NOMO-1 treated with dmso at 0.1 percent for 144 hours (cell line): ENCODE results near the gene BRWD1.
"Not testable (repeated sequence)": the region's sequence is repeated elsewhere in the genome, so short reads cannot be mapped to it uniquely, and the experiment has no call there.

ENCODE experiments used
- DNase-seq: peaks from one replicate; lab custom pipeline; 2025; ENCODE audit not compliant: unreplicated experiment; lab: John Stamatoyannopoulos, UW

The BRWD1 gene

GRCh38 chr21:39288987-39289386 lies 24.4 kb downstream of the BRWD1 start:
- DNase-seq = no peak

- no peak for DNase-seq
Measured at GRCh38 chr21:39282911-39283310, 30.5 kb downstream of the BRWD1 start.

GRCh38 chr21:39281853-39282252 lies 31.6 kb downstream of the BRWD1 start:
- no peak for DNase-seq

GRCh38 chr21:39281207-39281606 lies 32.2 kb downstream of the BRWD1 start:
- DNase-seq = no peak

- no peak for DNase-seq
Measured at GRCh38 chr21:39269620-39270019, 43.8 kb downstream of the BRWD1 start.

- DNase-seq = no peak
Measured at GRCh38 chr21:39265603-39266002, 47.8 kb downstream of the BRWD1 start.

GRCh38 chr21:39263372-39263771 lies 50.1 kb downstream of the BRWD1 start:
- no peak for DNase-seq

- DNase-seq = no peak
Measured at GRCh38 chr21:39258207-39258606, 55.2 kb downstream of the BRWD1 start.

- DNase-seq = no peak
Measured at GRCh38 chr21:39251326-39251725, 62.1 kb downstream of the BRWD1 start.

GRCh38 chr21:39238275-39238674 lies 75.2 kb downstream of the BRWD1 start:
- DNase-seq = no peak

GRCh38 chr21:39232861-39233291 lies 80.6 kb downstream of the BRWD1 start:
- no peak for DNase-seq

GRCh38 chr21:39224930-39225329 lies 88.5 kb downstream of the BRWD1 start:
- no peak for DNase-seq

GRCh38 chr21:39221997-39222486 lies 91.4 kb downstream of the BRWD1 start:
- DNase-seq = no peak

GRCh38 chr21:39221282-39221996 lies 92.0 kb downstream of the BRWD1 start:
- no peak for DNase-seq

- DNase-seq = not testable (repeated sequence)
Measured at GRCh38 chr21:39220875-39221274, 92.6 kb downstream of the BRWD1 start.

GRCh38 chr21:39220150-39220549 lies 93.3 kb downstream of the BRWD1 start:
- DNase-seq = no peak

- no peak for DNase-seq
Measured at GRCh38 chr21:39218082-39218409, 95.4 kb downstream of the BRWD1 start.

GRCh38 chr21:39217356-39218081 lies 95.9 kb downstream of the BRWD1 start:
- DNase-seq = no peak

GRCh38 chr21:39216290-39216689 lies 97.1 kb downstream of the BRWD1 start:
- no peak for DNase-seq

- DNase-seq = no peak
Measured at GRCh38 chr21:39215078-39215477, 98.4 kb downstream of the BRWD1 start.

- DNase-seq = no peak
Measured at GRCh38 chr21:39209334-39209688, 104.1 kb downstream of the BRWD1 start.

- no peak for DNase-seq
Measured at GRCh38 chr21:39208624-39209333, 104.7 kb downstream of the BRWD1 start.
